Erythroblast (primary cell): ENCODE measurements around the gene CLRN2.

ENCODE experiments used
- GATA1 ChIP-seq: IDR thresholded peaks from 2 replicates; pipeline ENCODE4 v1.6.1; 2011; ENCODE audit warnings: low read depth, mild to moderate bottlenecking, control low read depth, low read length, moderate library complexity
- POLR2A ChIP-seq: IDR thresholded peaks from 2 replicates; pipeline ENCODE4 v1.6.1; 2011; ENCODE audit warnings: mild to moderate bottlenecking, low read length

GRCh38 chr4:17475481-17475880 lies 39.5 kb upstream of the CLRN2 start:
- TF ChIP-seq POLR2A (no peak), GATA1 (no peak)
